K562 (cell line): Measurements from ENCODE around the gene CYSRT1. TPM values are rescaled to one million over a fixed set of nuclear protein-coding genes. Genes with fewer than 3 reads are reported as not detected.

ENCODE experiments used
- ATF2 ChIP-seq: sonication (generic); formaldehyde crosslinking; IDR thresholded peaks from 2 replicates; pipeline ENCODE4 v1.8.1; 2022; ENCODE audit warnings: missing genetic modification reagents
- C11orf30 ChIP-seq: fragments of 450-650 bp; IDR thresholded peaks from 2 replicates; pipeline ENCODE4 v1.6.1; 2016; ENCODE audit warnings: low read depth, mild to moderate bottlenecking
- CBX1 ChIP-seq: sonication (generic); IDR thresholded peaks from 2 replicates; pipeline ENCODE4 v1.6.1; 2016; ENCODE audit warnings: antibody characterized with exemption, low read depth, mild to moderate bottlenecking
- CXXC5 ChIP-seq: fragments of 250-450 bp; sonication (Bioruptor Pico); IDR thresholded peaks from 2 replicates; pipeline ENCODE4 v1.8.0; 2022; ENCODE audit warnings: inconsistent platforms, mild to moderate bottlenecking, moderate library complexity
- ESRRA ChIP-seq: fragments of 450-650 bp; IDR thresholded peaks from 2 replicates; pipeline ENCODE4 v1.6.1; 2014; ENCODE audit warnings: low read depth, mild to moderate bottlenecking, moderate library complexity, borderline replicate concordance
- FOSL1 ChIP-seq: fragments of 200-800 bp; sonication (Bioruptor generic); conservative IDR thresholded peaks from 2 replicates; pipeline ENCODE4 v1.6.1; 2016; ENCODE audit warnings: missing genetic modification characterization, missing compliant biosample characterization
- FOXP1 ChIP-seq: sonication (generic); formaldehyde crosslinking; IDR thresholded peaks from 2 replicates; pipeline ENCODE4 v1.8.0; 2022; ENCODE audit warnings: mild to moderate bottlenecking, missing genetic modification reagents
- GTF2A2 ChIP-seq: IDR thresholded peaks from 2 replicates; pipeline ENCODE4 v1.6.1; 2016; ENCODE audit warnings: mild to moderate bottlenecking, missing genetic modification characterization, missing compliant biosample characterization
- HDGF ChIP-seq: fragments of 450-650 bp; IDR thresholded peaks from 2 replicates; pipeline ENCODE4 v1.6.1; 2016
- HLTF ChIP-seq: fragments of 450-650 bp; IDR thresholded peaks from 2 replicates; pipeline ENCODE4 v1.6.1; 2016
- HMG20A ChIP-seq: fragments of 450-650 bp; formaldehyde crosslinking; conservative IDR thresholded peaks from 2 replicates; pipeline ENCODE4 v1.4.0; 2020; ENCODE audit warnings: mild to moderate bottlenecking, mixed read lengths
- HNRNPL ChIP-seq: fragments of 200-400 bp; formaldehyde crosslinking; IDR thresholded peaks from 2 replicates; pipeline ENCODE4 v1.6.1; 2017; ENCODE audit warnings: low read depth, mild to moderate bottlenecking, low read length
- KLF1 ChIP-seq: fragments of 450-650 bp; IDR thresholded peaks from 2 replicates; pipeline ENCODE4 v1.6.1; 2016; ENCODE audit warnings: missing genetic modification characterization, missing compliant biosample characterization
- L3MBTL2 ChIP-seq: fragments of 450-650 bp; IDR thresholded peaks from 2 replicates; pipeline ENCODE4 v1.6.1; 2016; ENCODE audit warnings: mild to moderate bottlenecking, moderate library complexity
- MBD1 ChIP-seq: fragments of 250-450 bp; sonication (Bioruptor Pico); IDR thresholded peaks from 2 replicates; pipeline ENCODE4 v1.8.0; 2022; ENCODE audit warnings: inconsistent platforms
- MEF2D ChIP-seq: conservative IDR thresholded peaks from 2 replicates; pipeline ENCODE4 v1.6.1; 2016; ENCODE audit warnings: low read depth, missing genetic modification characterization, missing compliant biosample characterization
- NCOA1 ChIP-seq: fragments of 450-650 bp; IDR thresholded peaks from 2 replicates; pipeline ENCODE4 v1.6.1; 2016; ENCODE audit warnings: low read depth
- NFATC3 ChIP-seq: fragments of 450-650 bp; IDR thresholded peaks from 2 replicates; pipeline ENCODE4 v1.6.1; 2017; ENCODE audit warnings: mild to moderate bottlenecking
- NFE2L1 ChIP-seq: fragments of 450-650 bp; IDR thresholded peaks from 2 replicates; pipeline ENCODE4 v1.6.1; 2016; ENCODE audit warnings: missing genetic modification characterization, low read depth, mild to moderate bottlenecking, missing compliant biosample characterization, moderate library complexity, borderline replicate concordance
- PCBP2 ChIP-seq: fragments of 200-400 bp; formaldehyde crosslinking; IDR thresholded peaks from 2 replicates; pipeline ENCODE4 v1.6.1; 2018; ENCODE audit warnings: low read length, low read depth, mild to moderate bottlenecking, moderate library complexity; ENCODE audit not compliant: poor library complexity, severe bottlenecking
- PTBP1 ChIP-seq: fragments of 200-400 bp; formaldehyde crosslinking; IDR thresholded peaks from 2 replicates; pipeline ENCODE4 v1.6.1; 2017; ENCODE audit warnings: low read depth, low read length
- TBP ChIP-seq: optimal IDR thresholded peaks from 2 replicates; pipeline ENCODE3; 2011; ENCODE audit warnings: low read depth, low read length, improper control_type of control experiment
- TCF7L2 ChIP-seq: fragments of 150-350 bp; IDR thresholded peaks from 2 replicates; pipeline ENCODE4 v1.6.1; 2016; ENCODE audit warnings: low read depth, mild to moderate bottlenecking, low read length, moderate library complexity
- ZBED1 ChIP-seq: IDR thresholded peaks from 2 replicates; pipeline ENCODE4 v1.6.1; 2014
- ZFPM2 ChIP-seq: fragments of 250-450 bp; sonication (Bioruptor Pico); IDR thresholded peaks from 2 replicates; pipeline ENCODE4 v1.5.1; 2022; ENCODE audit warnings: mild to moderate bottlenecking
- ZNF316 ChIP-seq: fragments of 450-650 bp; IDR thresholded peaks from 2 replicates; pipeline ENCODE4 v1.6.1; 2016
- ZNF589 ChIP-seq: fragments of 200-800 bp; sonication (Bioruptor generic); IDR thresholded peaks from 2 replicates; pipeline ENCODE4 v1.6.1; 2016; ENCODE audit warnings: low read depth, missing genetic modification characterization, missing compliant biosample characterization
- ZNF740 ChIP-seq, 3 experiments: fragments of 200-800 bp in 1 of 3; sonication (Bioruptor generic) in 1 of 3; sonication (generic) in 1 of 3; formaldehyde crosslinking in 1 of 3; IDR thresholded peaks; 2 replicates each; pipeline versions ENCODE4 v1.6.1 to v1.8.0; 2016 to 2022; ENCODE audit warnings: mild to moderate bottlenecking in 2 of 3, missing compliant biosample characterization in 2 of 3, missing genetic modification characterization in 2 of 3, missing genetic modification reagents in 1 of 3
- polyA plus RNA-seq, 8 experiments: library from polyadenylated mRNA; depleted of rRNA in 4 of 8; stranded (reverse) in 5 of 8; unstranded in 3 of 8; fragments of >200 nt; fragmentation: Nextera tagmentation in 2 of 8; fragmentation: Illumina TruSeq in 1 of 8; extraction: Ambion mirVana in 2 of 8; extraction: Trizol in 1 of 8; gene quantifications; 2 replicates each; pipeline versions ENCODE4 v1.2.1 to v1.2.3, GENCODE V29; 2011 to 2014; ENCODE audit warnings: inconsistent platforms in 1 of 8, missing spikeins in 1 of 8
- total RNA-seq, 7 experiments: library from RNA; depleted of rRNA in 6 of 7; stranded (reverse); fragments of >200 nt in 6 of 7; fragmentation: Illumina TruSeq in 2 of 7; extraction: Trizol in 2 of 7; gene quantifications; 2 replicates each; pipeline versions ENCODE4 v1.2.1 to v1.2.3, GENCODE V29; 2011 to 2021; ENCODE audit warnings: low replicate concordance in 1 of 7

Gene CYSRT1
- total and polyA plus RNA-seq, 9 of the 15 experiments (the other 6 are each of a cell fraction or from before 2014, with no cell fraction given) = 0.04 to 1.4 (median 0.42) TPM; not detected in 3

- no peak for TF ChIP-seq HLTF
- peak; percentile 88; the same call in 1 of the 2 replicates for TF ChIP-seq FOXP1 (CRISPR knock-in tag)
- peak; percentile 80 for TF ChIP-seq CXXC5 (CRISPR knock-in tag)
- TF ChIP-seq NCOA1 = no peak
- 0 out of 2 replicates have a peak, but pooled peaks have one; percentile 33 for TF ChIP-seq PTBP1
- no peak for TF ChIP-seq HMG20A (CRISPR knock-in tag)
- TF ChIP-seq L3MBTL2 = peak; percentile 71
- no peak for TF ChIP-seq MEF2D (tag)
- no peak for TF ChIP-seq TCF7L2
- no peak for TF ChIP-seq C11orf30
- TF ChIP-seq NFE2L1 (tag) = no peak
- no peak for TF ChIP-seq ZFPM2
- TF ChIP-seq HDGF = no peak
- peak; percentile 39; the same call in 1 of the 2 replicates for TF ChIP-seq CBX1
- no peak for TF ChIP-seq ZBED1
- no peak for TF ChIP-seq MBD1 (CRISPR knock-in tag)
- TF ChIP-seq ZNF589 (CRISPR knock-in tag) = no peak
- TF ChIP-seq KLF1 = peak; percentile 44; the same call in 1 of the 2 replicates
- peak; percentile 67; the same call in 1 of the 2 replicates for TF ChIP-seq ESRRA
- TF ChIP-seq HNRNPL = no peak; the same call in 1 of the 2 replicates
- TF ChIP-seq ZNF316 = no peak
- no peak; the same call in 1 of the 2 replicates for TF ChIP-seq FOSL1 (tag)
- no peak for TF ChIP-seq NFATC3
- TF ChIP-seq ATF2 (CRISPR knock-in tag) = no peak
- TF ChIP-seq TBP = no peak
- TF ChIP-seq PCBP2 = no peak
- TF ChIP-seq ZNF740 (CRISPR knock-in tag; IDR thresholded peaks at IDR 0.05) = peak; percentile 96
- peak in 1 of 2 experiments; percentile 89; a peak in 2 of 4 replicates for TF ChIP-seq ZNF740 (tag; IDR thresholded peaks at IDR 0.05)
- TF ChIP-seq GTF2A2 (tag) = no peak
Observed at GRCh38 chr9:137236238-137236935, 11.4 kb downstream of the CYSRT1 start (continued).
